ENCODE data around the gene SLC25A20.

- TF ChIP-seq CTCF (IDR thresholded peaks at IDR 0.05; ENCODE audit: low read depth, low read length) (no peak), MYC (IDR thresholded peaks at IDR 0.05; ENCODE audit: low read depth, low read length) (no peak)
Measured at GRCh38 chr3:48877671-48878070, 21.0 kb downstream of the SLC25A20 start.
